Endothelial cell (in vitro differentiated cells): ENCODE results near the gene PKN3. TPM values are rescaled to one million over a fixed set of nuclear protein-coding genes. Genes with fewer than 3 reads are reported as not detected.
"Not testable (repeated sequence)": the region's sequence is repeated elsewhere in the genome, so short reads cannot be mapped to it uniquely, and the experiment has no call there.

ENCODE experiments used
- DNase-seq: peaks from one replicate; pipeline ENCODE4 v3.0.0; 2021; ENCODE audit warnings: low spot score
- H3K27ac Mint-ChIP-seq: one replicate; pipeline ENCODE4 v1.8.0; 2021; ENCODE audit warnings: mixed read lengths, inconsistent platforms; ENCODE audit not compliant: unreplicated experiment
- H3K27me3 Mint-ChIP-seq: one replicate; pipeline ENCODE4 v1.8.0; 2021; ENCODE audit warnings: mild to moderate bottlenecking, moderate library complexity, mixed read lengths, inconsistent platforms; ENCODE audit not compliant: unreplicated experiment
- H3K36me3 Mint-ChIP-seq: one replicate; pipeline ENCODE4 v1.8.0; 2021; ENCODE audit warnings: mild to moderate bottlenecking, low read depth, mixed read lengths, inconsistent platforms; ENCODE audit not compliant: unreplicated experiment
- H3K4me1 Mint-ChIP-seq: one replicate; pipeline ENCODE4 v1.8.0; 2021; ENCODE audit warnings: mild to moderate bottlenecking, mixed read lengths, inconsistent platforms; ENCODE audit not compliant: unreplicated experiment
- H3K4me3 Mint-ChIP-seq: one replicate; pipeline ENCODE4 v1.8.0; 2021; ENCODE audit warnings: mild to moderate bottlenecking, mixed read lengths, inconsistent platforms; ENCODE audit not compliant: unreplicated experiment
- H3K9me3 Mint-ChIP-seq: one replicate; pipeline ENCODE4 v1.8.0; 2021; ENCODE audit warnings: mixed read lengths, inconsistent platforms; ENCODE audit not compliant: unreplicated experiment
- CTCF ChIP-seq: fragments of 200-600 bp; sonication (generic); IDR thresholded peaks from one replicate; pipeline ENCODE4 v1.5.0; 2021; ENCODE audit warnings: antibody characterized with exemption; ENCODE audit not compliant: unreplicated experiment
- total RNA-seq: library from RNA; stranded (reverse); fragmentation: NEBNext Ultra II Directional; extraction: Animal tissue kit (Norgen Biotek cat#: 25700); gene quantifications from one replicate; pipeline ENCODE4 v1.2.1, GENCODE V29; 2021; ENCODE audit not compliant: unreplicated experiment

Gene PKN3
- total RNA-seq, 1 donor from 2014 or later, result 14.7 TPM

- H3K27me3 Mint-ChIP-seq, result peaks cover 2% of the 10 kb centered on the region
- H3K36me3 Mint-ChIP-seq, result peaks cover 5% of the 10 kb centered on the region
- no peaks in the 10 kb centered on the region for H3K9me3 Mint-ChIP-seq
- no peak for TF ChIP-seq CTCF
- no peak overlapping the region for H3K4me3 Mint-ChIP-seq
- H3K27ac Mint-ChIP-seq, result peak overlapping the region; percentile 100
- H3K4me1 Mint-ChIP-seq, result peaks cover 2% of the 10 kb centered on the region
- no peak for DNase-seq
Observed at GRCh38 chr9:128657796-128658195, 44.5 kb upstream of the PKN3 start.

- not testable (repeated sequence) for H3K4me3 Mint-ChIP-seq, DNase-seq, H3K36me3 Mint-ChIP-seq, H3K9me3 Mint-ChIP-seq, H3K27me3 Mint-ChIP-seq, H3K4me1 Mint-ChIP-seq, H3K27ac Mint-ChIP-seq
Observed at GRCh38 chr9:128666481-128666941, 35.8 kb upstream of the PKN3 start.

- H3K27ac Mint-ChIP-seq, result no peak overlapping the region
- H3K36me3 Mint-ChIP-seq, result no peaks in the 10 kb centered on the region
- no peaks in the 10 kb centered on the region for H3K27me3 Mint-ChIP-seq
- no peaks in the 10 kb centered on the region for H3K4me1 Mint-ChIP-seq
- H3K4me3 Mint-ChIP-seq, result no peak overlapping the region
- no peaks in the 10 kb centered on the region for H3K9me3 Mint-ChIP-seq
- no peak for TF ChIP-seq CTCF
- DNase-seq, result no peak
Observed at GRCh38 chr9:128669786-128670185, 32.5 kb upstream of the PKN3 start.

- Mint-ChIP-seq H3K27ac (no peak overlapping the region), H3K9me3 (no peaks in the 10 kb centered on the region), H3K4me3 (no peak overlapping the region), H3K4me1 (no peaks in the 10 kb centered on the region), H3K27me3 (no peaks in the 10 kb centered on the region), H3K36me3 (no peaks in the 10 kb centered on the region)
- no peak for DNase-seq
- TF ChIP-seq CTCF, result no peak
Observed at GRCh38 chr9:128675382-128675781, 26.9 kb upstream of the PKN3 start.

- DNase-seq, result no peak
- no peaks in the 10 kb centered on the region for H3K9me3 Mint-ChIP-seq
- no peak for TF ChIP-seq CTCF
- no peak overlapping the region for H3K27ac Mint-ChIP-seq
- no peaks in the 10 kb centered on the region for H3K27me3 Mint-ChIP-seq
- no peaks in the 10 kb centered on the region for H3K4me1 Mint-ChIP-seq
- H3K36me3 Mint-ChIP-seq, result no peaks in the 10 kb centered on the region
- no peak overlapping the region for H3K4me3 Mint-ChIP-seq
Observed at GRCh38 chr9:128677794-128678193, 24.5 kb upstream of the PKN3 start.
